ENCODE measurements around the gene VRK2.
"Not testable (repeated sequence)": the region's sequence is repeated elsewhere in the genome, so short reads cannot be mapped to it uniquely, and the experiment has no call there.

DNA sequence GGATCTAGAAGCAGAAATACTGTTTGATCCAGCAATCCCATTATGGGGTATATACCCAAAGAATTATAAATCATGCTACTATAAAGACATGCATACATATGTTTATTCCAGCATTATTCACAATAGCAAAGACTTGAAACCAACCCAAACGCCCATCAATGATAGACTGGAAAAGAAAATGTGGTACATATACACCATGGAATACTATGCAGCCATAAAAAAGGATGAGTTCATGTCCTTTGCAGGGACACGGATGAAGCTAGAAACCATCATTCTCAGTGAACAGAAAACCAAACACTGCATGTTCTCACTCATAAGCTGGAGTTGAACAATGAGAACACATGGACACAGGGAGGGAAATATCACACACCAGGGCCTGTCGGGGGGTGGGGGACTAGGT, 133.6 kb downstream of the VRK2 start:
- TF ChIP-seq, protein P1, sequence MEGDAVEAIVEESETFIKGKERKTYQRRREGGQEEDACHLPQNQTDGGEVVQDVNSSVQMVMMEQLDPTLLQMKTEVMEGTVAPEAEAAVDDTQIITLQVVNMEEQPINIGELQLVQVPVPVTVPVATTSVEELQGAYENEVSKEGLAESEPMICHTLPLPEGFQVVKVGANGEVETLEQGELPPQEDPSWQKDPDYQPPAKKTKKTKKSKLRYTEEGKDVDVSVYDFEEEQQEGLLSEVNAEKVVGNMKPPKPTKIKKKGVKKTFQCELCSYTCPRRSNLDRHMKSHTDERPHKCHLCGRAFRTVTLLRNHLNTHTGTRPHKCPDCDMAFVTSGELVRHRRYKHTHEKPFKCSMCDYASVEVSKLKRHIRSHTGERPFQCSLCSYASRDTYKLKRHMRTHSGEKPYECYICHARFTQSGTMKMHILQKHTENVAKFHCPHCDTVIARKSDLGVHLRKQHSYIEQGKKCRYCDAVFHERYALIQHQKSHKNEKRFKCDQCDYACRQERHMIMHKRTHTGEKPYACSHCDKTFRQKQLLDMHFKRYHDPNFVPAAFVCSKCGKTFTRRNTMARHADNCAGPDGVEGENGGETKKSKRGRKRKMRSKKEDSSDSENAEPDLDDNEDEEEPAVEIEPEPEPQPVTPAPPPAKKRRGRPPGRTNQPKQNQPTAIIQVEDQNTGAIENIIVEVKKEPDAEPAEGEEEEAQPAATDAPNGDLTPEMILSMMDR (IDR thresholded peaks at IDR 0.05 in 2 of 3, conservative IDR thresholded peaks at IDR 0.05 in 1 of 3; ENCODE audit: control insufficient read depth in 2 of 3, extremely low read depth in 1 of 3, insufficient read depth in 1 of 3, low read depth in 3 of 3, low read length in 3 of 3): not testable (repeated sequence)
- TF ChIP-seq CHD2 (IDR thresholded peaks at IDR 0.05; ENCODE audit: borderline replicate concordance, low read depth, low read length); HCFC1 (IDR thresholded peaks at IDR 0.05; ENCODE audit: low read length); BACH1 (IDR thresholded peaks at IDR 0.05; ENCODE audit: borderline replicate concordance); CHD4 (IDR thresholded peaks at IDR 0.05); CREB1 (IDR thresholded peaks at IDR 0.05; ENCODE audit: low read depth); YY1 (IDR thresholded peaks at IDR 0.05; ENCODE audit: low read depth, low read length); RAD21 (IDR thresholded peaks at IDR 0.05; ENCODE audit: insufficient read depth, low read depth, low read length); POLR2A (IDR thresholded peaks at IDR 0.05; ENCODE audit: low read depth, low read length); GATAD2B (conservative IDR thresholded peaks at IDR 0.05; ENCODE audit: low read depth); BCLAF1 (IDR thresholded peaks at IDR 0.05); MYC (IDR thresholded peaks at IDR 0.05; ENCODE audit: insufficient read depth, insufficient read length, insufficient replicate concordance, low read length, severe bottlenecking); NRF1 (conservative IDR thresholded peaks at IDR 0.05; ENCODE audit: low read depth, low read length); TCF7 (IDR thresholded peaks at IDR 0.05; ENCODE audit: borderline replicate concordance): not testable (repeated sequence)
